HL-60 (cell line): ENCODE results near the gene PHF3.

ENCODE experiments used
- DNase-seq, 2 experiments: peaks; one replicate each; pipeline ENCODE4 v3.0.0-alpha.2; 2010 to 2020; ENCODE audit warnings: low read depth in 1 of 2, low spot score in 1 of 2
- H3K27ac ChIP-seq: fragments of 250-450 bp; sonication (Bioruptor Pico); replicated peaks from 2 replicates; pipeline ENCODE4 v1.5.1; 2020; ENCODE audit warnings: mild to moderate bottlenecking, moderate library complexity
- H3K27me3 ChIP-seq: fragments of 250-450 bp; sonication (Bioruptor Pico); 2 replicates; pipeline ENCODE4 v1.5.1; 2021; ENCODE audit warnings: mild to moderate bottlenecking, moderate library complexity; ENCODE audit not compliant: insufficient read depth, poor library complexity, severe bottlenecking
- H3K4me3 ChIP-seq: replicated peaks from 2 replicates; pipeline ENCODE4 v1.5.1; 2011; ENCODE audit warnings: mild to moderate bottlenecking, control low read depth, low read length; ENCODE audit not compliant: insufficient read depth
- GABPA ChIP-seq: IDR thresholded peaks from 2 replicates; pipeline ENCODE4 v1.6.1; 2012; ENCODE audit warnings: low read depth
- POLR2AphosphoS5 ChIP-seq: IDR thresholded peaks from 2 replicates; pipeline ENCODE4 v1.6.1; 2012; ENCODE audit warnings: low read depth
- SPI1 ChIP-seq: IDR thresholded peaks from 2 replicates; pipeline ENCODE4 v1.6.1; 2012; ENCODE audit warnings: low read depth, mild to moderate bottlenecking, borderline replicate concordance
- TF ChIP-seq, protein P1 (sequence below): IDR thresholded peaks from 2 replicates; pipeline ENCODE4 v1.6.1; 2012; ENCODE audit warnings: low read depth; ENCODE audit not compliant: insufficient replicate concordance
- TF ChIP-seq, protein P2 (sequence below): IDR thresholded peaks from one replicate; pipeline ENCODE4 v1.5.1; 2011; ENCODE audit warnings: low read length, control low read depth, inconsistent platforms; ENCODE audit not compliant: insufficient read depth

PHF3 gene

DNA sequence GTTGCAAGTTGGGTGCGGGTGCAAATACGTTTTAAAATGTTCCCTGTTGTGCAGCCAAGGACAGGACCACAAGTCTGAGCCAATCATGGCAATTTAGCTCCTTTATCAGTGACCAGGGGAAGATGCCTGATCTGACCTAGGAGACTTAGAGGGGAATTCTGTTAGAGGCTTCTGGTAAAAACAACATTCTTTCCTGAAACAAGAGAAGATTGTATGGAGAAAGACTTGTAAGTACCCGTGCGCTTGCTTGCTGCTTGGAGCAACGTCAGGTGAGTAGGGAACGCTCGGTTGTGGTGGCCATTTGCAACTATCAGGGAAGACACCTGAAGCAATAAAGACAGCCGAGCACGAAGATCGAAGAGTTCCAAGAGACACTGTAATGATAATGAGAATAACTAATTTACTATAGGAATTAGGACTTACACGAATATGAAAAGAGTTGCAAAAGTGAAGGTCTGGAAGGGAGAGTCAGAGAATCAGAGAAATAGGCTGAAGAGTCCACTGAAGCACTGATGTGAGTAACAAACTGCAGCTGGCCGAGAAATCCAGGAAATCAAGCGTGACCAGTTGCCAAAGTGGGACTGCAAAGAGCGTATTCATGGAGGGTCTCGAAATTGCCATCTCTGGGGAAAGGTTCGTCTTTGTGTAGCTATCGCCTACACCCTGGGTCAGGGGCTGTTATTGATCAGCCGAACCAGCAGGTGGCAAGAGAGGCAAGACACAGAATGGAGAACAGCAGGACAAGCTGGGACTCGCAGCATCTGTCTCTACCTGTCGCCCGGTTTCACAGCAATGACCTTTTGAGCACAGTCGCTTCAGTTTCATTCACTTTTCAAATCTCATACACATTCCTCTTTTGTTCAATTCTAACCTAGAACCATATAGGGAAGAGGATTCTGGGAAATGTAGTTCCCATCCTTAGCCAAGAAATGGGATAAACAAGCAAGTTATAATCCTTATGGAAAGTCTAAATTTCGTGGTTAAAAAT, 37.3 kb upstream of the PHF3 start:
- peak overlapping the region; percentile 47 for H3K4me3 ChIP-seq
- DNase-seq, result peak in 1 of 2 experiments; percentile 78
- H3K27ac ChIP-seq, result no peak overlapping the region
- TF ChIP-seq, protein P1, sequence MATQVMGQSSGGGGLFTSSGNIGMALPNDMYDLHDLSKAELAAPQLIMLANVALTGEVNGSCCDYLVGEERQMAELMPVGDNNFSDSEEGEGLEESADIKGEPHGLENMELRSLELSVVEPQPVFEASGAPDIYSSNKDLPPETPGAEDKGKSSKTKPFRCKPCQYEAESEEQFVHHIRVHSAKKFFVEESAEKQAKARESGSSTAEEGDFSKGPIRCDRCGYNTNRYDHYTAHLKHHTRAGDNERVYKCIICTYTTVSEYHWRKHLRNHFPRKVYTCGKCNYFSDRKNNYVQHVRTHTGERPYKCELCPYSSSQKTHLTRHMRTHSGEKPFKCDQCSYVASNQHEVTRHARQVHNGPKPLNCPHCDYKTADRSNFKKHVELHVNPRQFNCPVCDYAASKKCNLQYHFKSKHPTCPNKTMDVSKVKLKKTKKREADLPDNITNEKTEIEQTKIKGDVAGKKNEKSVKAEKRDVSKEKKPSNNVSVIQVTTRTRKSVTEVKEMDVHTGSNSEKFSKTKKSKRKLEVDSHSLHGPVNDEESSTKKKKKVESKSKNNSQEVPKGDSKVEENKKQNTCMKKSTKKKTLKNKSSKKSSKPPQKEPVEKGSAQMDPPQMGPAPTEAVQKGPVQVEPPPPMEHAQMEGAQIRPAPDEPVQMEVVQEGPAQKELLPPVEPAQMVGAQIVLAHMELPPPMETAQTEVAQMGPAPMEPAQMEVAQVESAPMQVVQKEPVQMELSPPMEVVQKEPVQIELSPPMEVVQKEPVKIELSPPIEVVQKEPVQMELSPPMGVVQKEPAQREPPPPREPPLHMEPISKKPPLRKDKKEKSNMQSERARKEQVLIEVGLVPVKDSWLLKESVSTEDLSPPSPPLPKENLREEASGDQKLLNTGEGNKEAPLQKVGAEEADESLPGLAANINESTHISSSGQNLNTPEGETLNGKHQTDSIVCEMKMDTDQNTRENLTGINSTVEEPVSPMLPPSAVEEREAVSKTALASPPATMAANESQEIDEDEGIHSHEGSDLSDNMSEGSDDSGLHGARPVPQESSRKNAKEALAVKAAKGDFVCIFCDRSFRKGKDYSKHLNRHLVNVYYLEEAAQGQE, result no peak
- TF ChIP-seq POLR2AphosphoS5 (no peak), GABPA (no peak), SPI1 (peak; percentile 36; the same call in 1 of the 2 replicates)
- TF ChIP-seq, protein P2, sequence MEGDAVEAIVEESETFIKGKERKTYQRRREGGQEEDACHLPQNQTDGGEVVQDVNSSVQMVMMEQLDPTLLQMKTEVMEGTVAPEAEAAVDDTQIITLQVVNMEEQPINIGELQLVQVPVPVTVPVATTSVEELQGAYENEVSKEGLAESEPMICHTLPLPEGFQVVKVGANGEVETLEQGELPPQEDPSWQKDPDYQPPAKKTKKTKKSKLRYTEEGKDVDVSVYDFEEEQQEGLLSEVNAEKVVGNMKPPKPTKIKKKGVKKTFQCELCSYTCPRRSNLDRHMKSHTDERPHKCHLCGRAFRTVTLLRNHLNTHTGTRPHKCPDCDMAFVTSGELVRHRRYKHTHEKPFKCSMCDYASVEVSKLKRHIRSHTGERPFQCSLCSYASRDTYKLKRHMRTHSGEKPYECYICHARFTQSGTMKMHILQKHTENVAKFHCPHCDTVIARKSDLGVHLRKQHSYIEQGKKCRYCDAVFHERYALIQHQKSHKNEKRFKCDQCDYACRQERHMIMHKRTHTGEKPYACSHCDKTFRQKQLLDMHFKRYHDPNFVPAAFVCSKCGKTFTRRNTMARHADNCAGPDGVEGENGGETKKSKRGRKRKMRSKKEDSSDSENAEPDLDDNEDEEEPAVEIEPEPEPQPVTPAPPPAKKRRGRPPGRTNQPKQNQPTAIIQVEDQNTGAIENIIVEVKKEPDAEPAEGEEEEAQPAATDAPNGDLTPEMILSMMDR, result peak; percentile 91
- H3K27me3 ChIP-seq, result no peaks in the 10 kb centered on the region

DNA sequence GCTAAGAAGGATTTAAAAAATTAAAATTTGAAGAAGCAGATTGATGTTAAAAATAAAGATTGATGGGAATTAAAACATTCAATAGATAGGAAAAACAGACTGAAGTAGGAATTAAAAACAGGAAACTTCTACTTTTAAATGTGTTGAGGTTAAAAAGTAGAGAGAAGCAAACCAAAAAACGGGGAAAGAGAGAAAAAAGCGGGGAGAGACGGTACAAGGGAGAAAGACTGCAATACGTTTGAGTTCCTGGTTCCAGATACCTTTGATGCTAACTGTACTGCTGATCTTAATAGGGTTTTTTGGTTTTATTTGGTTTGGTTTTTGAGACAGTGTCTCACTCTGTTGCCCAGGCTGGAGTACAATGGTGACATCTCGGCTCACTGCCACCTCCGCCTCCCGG, 36.4 kb upstream of the PHF3 start:
- Histone ChIP-seq H3K27me3 (no peaks in the 10 kb centered on the region), H3K27ac (no peak overlapping the region), H3K4me3 (no peak overlapping the region)
- DNase-seq, result no peak
- TF ChIP-seq POLR2AphosphoS5 (no peak), SPI1 (no peak), GABPA (no peak)
- TF ChIP-seq, protein P1, result no peak
- TF ChIP-seq, protein P2, result no peak

DNA sequence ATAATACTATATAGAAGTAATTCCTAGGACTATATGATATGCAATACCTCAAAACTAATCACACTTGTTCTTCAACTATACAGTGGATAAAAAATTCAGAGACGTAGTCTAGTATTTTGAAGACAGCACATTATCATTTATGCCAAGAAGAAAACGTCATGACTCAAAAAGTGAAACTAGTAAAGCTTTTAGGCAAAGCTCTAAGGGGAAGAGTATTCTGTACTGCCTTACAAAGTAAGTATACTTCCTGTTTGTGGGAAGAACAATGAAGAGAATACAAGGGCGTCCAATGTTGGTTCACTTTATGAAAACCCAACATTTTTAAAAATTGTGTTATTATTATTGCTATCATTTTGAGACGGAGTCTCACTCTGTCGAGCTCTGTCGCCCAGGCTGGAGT, 35.5 kb upstream of the PHF3 start:
- DNase-seq, result no peak
- Histone ChIP-seq H3K27me3 (no peaks in the 10 kb centered on the region), H3K4me3 (no peak overlapping the region), H3K27ac (no peak overlapping the region)
- no peak for TF ChIP-seq GABPA
- TF ChIP-seq SPI1, result no peak
- no peak for TF ChIP-seq POLR2AphosphoS5
- TF ChIP-seq, protein P1, result no peak
- TF ChIP-seq, protein P2, result no peak
